Measurements from ENCODE around the gene USP9Y.

GRCh38 chrY:12905517-12905872 is 204.5 kb downstream of the USP9Y start:
- TF ChIP-seq, protein P1, sequence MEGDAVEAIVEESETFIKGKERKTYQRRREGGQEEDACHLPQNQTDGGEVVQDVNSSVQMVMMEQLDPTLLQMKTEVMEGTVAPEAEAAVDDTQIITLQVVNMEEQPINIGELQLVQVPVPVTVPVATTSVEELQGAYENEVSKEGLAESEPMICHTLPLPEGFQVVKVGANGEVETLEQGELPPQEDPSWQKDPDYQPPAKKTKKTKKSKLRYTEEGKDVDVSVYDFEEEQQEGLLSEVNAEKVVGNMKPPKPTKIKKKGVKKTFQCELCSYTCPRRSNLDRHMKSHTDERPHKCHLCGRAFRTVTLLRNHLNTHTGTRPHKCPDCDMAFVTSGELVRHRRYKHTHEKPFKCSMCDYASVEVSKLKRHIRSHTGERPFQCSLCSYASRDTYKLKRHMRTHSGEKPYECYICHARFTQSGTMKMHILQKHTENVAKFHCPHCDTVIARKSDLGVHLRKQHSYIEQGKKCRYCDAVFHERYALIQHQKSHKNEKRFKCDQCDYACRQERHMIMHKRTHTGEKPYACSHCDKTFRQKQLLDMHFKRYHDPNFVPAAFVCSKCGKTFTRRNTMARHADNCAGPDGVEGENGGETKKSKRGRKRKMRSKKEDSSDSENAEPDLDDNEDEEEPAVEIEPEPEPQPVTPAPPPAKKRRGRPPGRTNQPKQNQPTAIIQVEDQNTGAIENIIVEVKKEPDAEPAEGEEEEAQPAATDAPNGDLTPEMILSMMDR (IDR thresholded peaks at IDR 0.05; ENCODE audit: insufficient read depth, low read length), result no peak
- TF ChIP-seq REST (IDR thresholded peaks at IDR 0.05; ENCODE audit: insufficient replicate concordance, low read depth), result no peak
- no peak for TF ChIP-seq GABPA (IDR thresholded peaks at IDR 0.05; ENCODE audit: low read depth)
- no peak for TF ChIP-seq POLR2AphosphoS5 (IDR thresholded peaks at IDR 0.05; ENCODE audit: low read depth)
- no peak for TF ChIP-seq SPI1 (IDR thresholded peaks at IDR 0.05; ENCODE audit: borderline replicate concordance, low read depth)
